Measurements from ENCODE around the gene MIA.

The MIA gene

GRCh38 chr19:40807147-40808020 is 32.1 kb downstream of the MIA start (continued):
- no peak for TF ChIP-seq ZNF112 (tag by site-specific recombination; IDR thresholded peaks at IDR 0.05)
- 0 out of 2 replicates have a peak, but pooled peaks have one; percentile 3 for TF ChIP-seq SP3 (tag by site-specific recombination; IDR thresholded peaks at IDR 0.05)
- peak; percentile 73; the same call in 1 of the 2 replicates for TF ChIP-seq ZNF394 (tag by site-specific recombination; IDR thresholded peaks at IDR 0.05; ENCODE audit: borderline replicate concordance)
- no peak for TF ChIP-seq ZNF114 (tag by site-specific recombination; IDR thresholded peaks at IDR 0.05)
- TF ChIP-seq ZBTB49 (tag by site-specific recombination; IDR thresholded peaks at IDR 0.05; ENCODE audit: low read depth) = no peak
- TF ChIP-seq ZNF146 (tag by site-specific recombination; IDR thresholded peaks at IDR 0.05) = no peak
- TF ChIP-seq HOXD13 (CRISPR knock-in tag; IDR thresholded peaks at IDR 0.05; ENCODE audit: borderline replicate concordance) = no peak
- TF ChIP-seq ZNF391 (tag by site-specific recombination; IDR thresholded peaks at IDR 0.05; ENCODE audit: borderline replicate concordance, low read depth) = 0 out of 2 replicates have a peak, but pooled peaks have one; percentile 47
- no peak for TF ChIP-seq ZNF280D (tag by site-specific recombination; IDR thresholded peaks at IDR 0.05)
- 0 out of 2 replicates have a peak, but pooled peaks have one; percentile 40 for TF ChIP-seq ZNF548 (tag by site-specific recombination; IDR thresholded peaks at IDR 0.05)
- TF ChIP-seq ZNF324 (tag by site-specific recombination; IDR thresholded peaks at IDR 0.05) = no peak
- TF ChIP-seq ZNF555 (tag by site-specific recombination; conservative IDR thresholded peaks at IDR 0.05) = no peak
- TF ChIP-seq CTCF (tag by site-specific recombination; IDR thresholded peaks at IDR 0.05) = peak; percentile 85
- no peak for TF ChIP-seq ZNF19 (tag by site-specific recombination; IDR thresholded peaks at IDR 0.05; ENCODE audit: low read depth)
- no peak; the same call in 1 of the 2 replicates for TF ChIP-seq ZNF530 (tag by site-specific recombination; IDR thresholded peaks at IDR 0.05; ENCODE audit: low read depth)
- TF ChIP-seq GLIS1 (tag by site-specific recombination; IDR thresholded peaks at IDR 0.05) = no peak
- no peak for TF ChIP-seq ZSCAN18 (tag by site-specific recombination; IDR thresholded peaks at IDR 0.05)
